ENCODE data around the gene TCN1.
A peak's percentile ranks its signal among the peaks of the same experiment; 100 is the strongest.
"Not testable (repeated sequence)": the region's sequence is repeated elsewhere in the genome, so short reads cannot be mapped to it uniquely, and the experiment has no call there.

The TCN1 gene

GRCh38 chr11:59875856-59876519 lies 9.7 kb upstream of the TCN1 start:
- Mint-ChIP-seq H3K4me3 (no peak overlapping the region), H3K27me3 (peaks cover 4% of the 10 kb centered on the region)

GRCh38 chr11:59872076-59872475 lies 5.8 kb upstream of the TCN1 start:
- H3K4me3 Mint-ChIP-seq: no peak overlapping the region
- peaks cover 7% of the 10 kb centered on the region for H3K27me3 Mint-ChIP-seq
- no peaks in the 10 kb centered on the region for H3K36me3 Mint-ChIP-seq
- H3K4me1 Mint-ChIP-seq (ENCODE audit: low read depth): no peaks in the 10 kb centered on the region
- peaks cover 15% of the 10 kb centered on the region for H3K9me3 Mint-ChIP-seq (ENCODE audit: low read depth)
- H3K27ac Mint-ChIP-seq: no peak overlapping the region

More at GRCh38 chr11:59875856-59876519, 9.7 kb upstream of the TCN1 start:
- Mint-ChIP-seq H3K36me3 (no peaks in the 10 kb centered on the region), H3K27ac (no peak overlapping the region), H3K4me1 (ENCODE audit: low read depth) (no peaks in the 10 kb centered on the region), H3K9me3 (ENCODE audit: low read depth) (peaks cover 7% of the 10 kb centered on the region)

- no peak overlapping the region for H3K27ac Mint-ChIP-seq
- peaks cover 15% of the 10 kb centered on the region for H3K9me3 Mint-ChIP-seq (ENCODE audit: low read depth)
- no peaks in the 10 kb centered on the region for H3K4me1 Mint-ChIP-seq (ENCODE audit: low read depth)
- H3K4me3 Mint-ChIP-seq: no peak overlapping the region
- no peaks in the 10 kb centered on the region for H3K36me3 Mint-ChIP-seq
- peaks cover 11% of the 10 kb centered on the region for H3K27me3 Mint-ChIP-seq
Measured at GRCh38 chr11:59867946-59868345, 1.7 kb upstream of the TCN1 start.

- Mint-ChIP-seq H3K4me3 (no peak overlapping the region), H3K4me1 (ENCODE audit: low read depth) (no peaks in the 10 kb centered on the region), H3K36me3 (no peaks in the 10 kb centered on the region), H3K27ac (no peak overlapping the region), H3K27me3 (peaks cover 11% of the 10 kb centered on the region), H3K9me3 (ENCODE audit: low read depth) (peaks cover 14% of the 10 kb centered on the region)
Measured at GRCh38 chr11:59866836-59867235, 549 bp upstream of the TCN1 start.

- H3K36me3 Mint-ChIP-seq: no peaks in the 10 kb centered on the region
- H3K27me3 Mint-ChIP-seq: peaks cover 10% of the 10 kb centered on the region
Measured at GRCh38 chr11:59865031-59865430, 1.3 kb downstream of the TCN1 start.

GRCh38 chr11:59862252-59862651 lies 4.0 kb downstream of the TCN1 start:
- no peaks in the 10 kb centered on the region for H3K36me3 Mint-ChIP-seq
- peaks cover 11% of the 10 kb centered on the region for H3K27me3 Mint-ChIP-seq
- no peak overlapping the region for H3K4me3 Mint-ChIP-seq
- H3K27ac Mint-ChIP-seq: no peak overlapping the region
- peaks cover 14% of the 10 kb centered on the region for H3K4me1 Mint-ChIP-seq (ENCODE audit: low read depth)
- no peaks in the 10 kb centered on the region for H3K9me3 Mint-ChIP-seq (ENCODE audit: low read depth)

More at GRCh38 chr11:59865031-59865430, 1.3 kb downstream of the TCN1 start:
- Mint-ChIP-seq H3K4me1 (ENCODE audit: low read depth) (no peaks in the 10 kb centered on the region), H3K27ac (no peak overlapping the region), H3K9me3 (ENCODE audit: low read depth) (no peaks in the 10 kb centered on the region), H3K4me3 (no peak overlapping the region)

- H3K9me3 Mint-ChIP-seq (ENCODE audit: low read depth): no peaks in the 10 kb centered on the region
- peaks cover 19% of the 10 kb centered on the region for H3K4me1 Mint-ChIP-seq (ENCODE audit: low read depth)
- H3K4me3 Mint-ChIP-seq: no peak overlapping the region
- H3K36me3 Mint-ChIP-seq: no peaks in the 10 kb centered on the region
- H3K27ac Mint-ChIP-seq: no peak overlapping the region
- peaks cover 2% of the 10 kb centered on the region for H3K27me3 Mint-ChIP-seq
Measured at GRCh38 chr11:59859673-59860072, 6.6 kb downstream of the TCN1 start.

GRCh38 chr11:59857439-59858434 lies 8.6 kb downstream of the TCN1 start:
- H3K27ac Mint-ChIP-seq: peak overlapping the region; percentile 87
- H3K36me3 Mint-ChIP-seq: no peaks in the 10 kb centered on the region
- peaks cover 2% of the 10 kb centered on the region for H3K27me3 Mint-ChIP-seq
- H3K4me3 Mint-ChIP-seq: peak overlapping the region; percentile 15
- H3K9me3 Mint-ChIP-seq (ENCODE audit: low read depth): no peaks in the 10 kb centered on the region
- peaks cover 19% of the 10 kb centered on the region for H3K4me1 Mint-ChIP-seq (ENCODE audit: low read depth)

GRCh38 chr11:59854871-59855270 lies 11.4 kb downstream of the TCN1 start:
- Mint-ChIP-seq H3K9me3 (ENCODE audit: low read depth) (no peaks in the 10 kb centered on the region), H3K4me1 (ENCODE audit: low read depth) (peaks cover 19% of the 10 kb centered on the region), H3K4me3 (no peak overlapping the region), H3K36me3 (no peaks in the 10 kb centered on the region), H3K27me3 (peaks cover 4% of the 10 kb centered on the region), H3K27ac (no peak overlapping the region)

GRCh38 chr11:59851416-59851815 lies 14.9 kb downstream of the TCN1 start:
- H3K27me3 Mint-ChIP-seq; H3K27ac Mint-ChIP-seq; H3K4me1 Mint-ChIP-seq (ENCODE audit: low read depth); H3K4me3 Mint-ChIP-seq; H3K36me3 Mint-ChIP-seq; H3K9me3 Mint-ChIP-seq (ENCODE audit: low read depth): not testable (repeated sequence)

GRCh38 chr11:59849551-59849950 lies 16.7 kb downstream of the TCN1 start:
- H3K4me1 Mint-ChIP-seq (ENCODE audit: low read depth); H3K9me3 Mint-ChIP-seq (ENCODE audit: low read depth); H3K27ac Mint-ChIP-seq; H3K27me3 Mint-ChIP-seq; H3K36me3 Mint-ChIP-seq; H3K4me3 Mint-ChIP-seq: not testable (repeated sequence)

GRCh38 chr11:59849129-59849528 lies 17.2 kb downstream of the TCN1 start:
- Mint-ChIP-seq H3K27ac (no peak overlapping the region), H3K27me3 (peaks cover 2% of the 10 kb centered on the region), H3K4me1 (ENCODE audit: low read depth) (no peaks in the 10 kb centered on the region), H3K36me3 (no peaks in the 10 kb centered on the region), H3K9me3 (ENCODE audit: low read depth) (no peaks in the 10 kb centered on the region), H3K4me3 (no peak overlapping the region)

- not testable (repeated sequence) for H3K27me3 Mint-ChIP-seq; H3K4me1 Mint-ChIP-seq (ENCODE audit: low read depth); H3K27ac Mint-ChIP-seq; H3K4me3 Mint-ChIP-seq; H3K9me3 Mint-ChIP-seq (ENCODE audit: low read depth); H3K36me3 Mint-ChIP-seq
Measured at GRCh38 chr11:59848439-59848838, 17.8 kb downstream of the TCN1 start.

GRCh38 chr11:59847626-59848025 lies 18.7 kb downstream of the TCN1 start:
- Mint-ChIP-seq H3K36me3 (no peaks in the 10 kb centered on the region), H3K4me1 (ENCODE audit: low read depth) (no peaks in the 10 kb centered on the region), H3K9me3 (ENCODE audit: low read depth) (no peaks in the 10 kb centered on the region), H3K27me3 (peaks cover 2% of the 10 kb centered on the region), H3K27ac (no peak overlapping the region), H3K4me3 (no peak overlapping the region)

GRCh38 chr11:59846556-59846955 lies 19.7 kb downstream of the TCN1 start:
- H3K27me3 Mint-ChIP-seq: peaks cover 2% of the 10 kb centered on the region
- H3K9me3 Mint-ChIP-seq (ENCODE audit: low read depth): no peaks in the 10 kb centered on the region
- H3K4me1 Mint-ChIP-seq (ENCODE audit: low read depth): no peaks in the 10 kb centered on the region
- no peak overlapping the region for H3K4me3 Mint-ChIP-seq
- H3K27ac Mint-ChIP-seq: no peak overlapping the region
- no peaks in the 10 kb centered on the region for H3K36me3 Mint-ChIP-seq

Measured in activated naive CD8-positive, alpha-beta T cell (primary cell).